Measurements from ENCODE around the gene CAPZA3. TPM values are rescaled to one million over a fixed set of nuclear protein-coding genes. Genes with fewer than 3 reads are reported as not detected.
"Not testable (repeated sequence)": the region's sequence is repeated elsewhere in the genome, so short reads cannot be mapped to it uniquely, and the experiment has no call there.

Gene CAPZA3, protein sequence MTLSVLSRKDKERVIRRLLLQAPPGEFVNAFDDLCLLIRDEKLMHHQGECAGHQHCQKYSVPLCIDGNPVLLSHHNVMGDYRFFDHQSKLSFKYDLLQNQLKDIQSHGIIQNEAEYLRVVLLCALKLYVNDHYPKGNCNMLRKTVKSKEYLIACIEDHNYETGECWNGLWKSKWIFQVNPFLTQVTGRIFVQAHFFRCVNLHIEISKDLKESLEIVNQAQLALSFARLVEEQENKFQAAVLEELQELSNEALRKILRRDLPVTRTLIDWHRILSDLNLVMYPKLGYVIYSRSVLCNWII
- not detected for polyA plus RNA-seq (2013, experiment 1 of 2)
- not detected for polyA plus RNA-seq (2013, experiment 2 of 2)

DNA sequence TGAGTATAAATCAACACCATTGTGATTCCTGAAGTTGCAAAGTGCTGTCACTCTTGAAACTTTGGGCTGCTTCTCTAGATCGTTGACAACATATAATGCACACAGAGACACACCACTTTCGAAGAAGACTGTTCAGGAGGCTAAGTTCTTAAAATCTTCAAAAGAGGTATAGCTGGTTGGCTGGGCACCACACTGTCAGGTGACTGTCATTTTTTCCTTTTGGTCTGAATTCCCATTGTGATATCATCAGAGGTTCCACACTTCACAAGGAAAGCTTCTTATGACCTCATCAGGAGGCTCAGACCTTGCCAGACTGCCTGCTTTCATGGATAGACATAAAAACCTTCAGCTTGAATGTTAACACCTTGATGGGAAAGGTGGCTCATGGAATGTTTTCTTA lies at the start of gene CAPZA3, which contains the start of gene PLCZ1:
CAPZA3 (plus strand) TSS at position 301 of the 400 bp plus-strand sequence. CDS start 150 bp downstream, outside the sequence.
PLCZ1 (minus strand) TSS at position 194 of the 400 bp plus-strand sequence. CDS start 641 bp downstream, outside the sequence.
- Histone ChIP-seq H3K4me3 (ENCODE audit: extremely low read depth, insufficient read depth, low read length, poor library complexity, severe bottlenecking) (no peak within 1 kb of the TSS), H3K4me1 (ENCODE audit: control insufficient read depth, insufficient read depth, low read length, poor library complexity, severe bottlenecking) (no peaks in the 10 kb centered on the region), H3K36me3 (ENCODE audit: control insufficient read depth, insufficient read depth, low read length) (no peaks in the 10 kb centered on the region), H3K27ac (ENCODE audit: low read depth, low read length, severe bottlenecking) (no peak within 1 kb of the TSS), H3K9me3 (ENCODE audit: control insufficient read depth, low read length) (no peaks in the 10 kb centered on the region)
- WGBS, 2 experiments (ENCODE audit: insufficient coverage in 2 of 2) = 80% methylated on average over 1 of the region's 2 CpGs; no CpG with 5 or more reads in 1 of the 2 experiments

DNA sequence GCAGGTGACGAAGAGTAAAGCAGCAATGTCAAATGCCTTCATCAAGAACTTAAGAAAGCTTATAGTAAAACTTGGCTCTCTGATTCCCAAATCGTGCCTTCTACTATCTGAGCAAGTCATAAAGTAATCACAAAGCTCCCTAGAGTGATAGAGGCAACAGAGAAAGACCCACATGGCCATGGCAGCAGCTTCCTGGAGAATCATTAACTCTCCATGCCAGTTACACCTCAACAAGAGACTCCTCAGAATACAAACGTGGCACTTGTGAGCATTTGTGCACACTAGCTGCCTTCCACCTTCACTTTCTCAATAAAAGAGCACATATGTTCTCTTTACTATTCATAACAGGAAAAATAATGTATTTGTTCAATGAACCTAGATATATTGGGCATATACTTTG lies 48.1 kb upstream of the CAPZA3 start:
- Histone ChIP-seq H3K36me3 (ENCODE audit: control insufficient read depth, insufficient read depth, low read length) (no peaks in the 10 kb centered on the region), H3K4me1 (ENCODE audit: control insufficient read depth, insufficient read depth, low read length, poor library complexity, severe bottlenecking) (peaks cover 5% of the 10 kb centered on the region), H3K27ac (ENCODE audit: low read depth, low read length, severe bottlenecking) (no peak overlapping the region), H3K9me3 (ENCODE audit: control insufficient read depth, low read length) (no peaks in the 10 kb centered on the region), H3K4me3 (ENCODE audit: extremely low read depth, insufficient read depth, low read length, poor library complexity, severe bottlenecking) (no peak overlapping the region)
- WGBS, 2 experiments (ENCODE audit: insufficient coverage in 2 of 2) = 71 to 100% methylated on average over 2 to 3 of the region's 3 CpGs

DNA sequence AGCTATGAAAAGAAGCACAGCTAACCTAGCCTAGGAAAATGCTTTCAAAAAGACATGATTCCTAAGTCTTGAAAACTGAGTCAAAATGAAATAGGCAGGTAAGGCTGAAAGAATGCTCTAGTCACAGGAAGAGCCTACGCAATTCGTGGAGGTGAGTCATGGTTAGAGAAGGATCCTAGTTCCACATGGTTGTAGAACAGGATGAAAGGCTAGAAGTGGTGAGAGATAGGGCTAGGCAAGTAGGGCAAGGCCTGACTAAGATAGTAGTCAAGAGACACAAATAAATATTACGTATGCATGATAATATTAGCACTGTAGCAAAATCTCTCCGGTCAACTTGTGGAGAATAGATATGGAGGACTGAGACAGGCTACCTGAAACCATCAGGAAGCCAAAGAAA lies 47.3 kb upstream of the CAPZA3 start:
- Histone ChIP-seq H3K27ac (ENCODE audit: low read depth, low read length, severe bottlenecking) (no peak overlapping the region), H3K4me3 (ENCODE audit: extremely low read depth, insufficient read depth, low read length, poor library complexity, severe bottlenecking) (no peak overlapping the region), H3K36me3 (ENCODE audit: control insufficient read depth, insufficient read depth, low read length) (no peaks in the 10 kb centered on the region), H3K9me3 (ENCODE audit: control insufficient read depth, low read length) (no peaks in the 10 kb centered on the region), H3K4me1 (ENCODE audit: control insufficient read depth, insufficient read depth, low read length, poor library complexity, severe bottlenecking) (peaks cover 5% of the 10 kb centered on the region)
- WGBS, 2 experiments (ENCODE audit: insufficient coverage in 2 of 2) = 89 to 100% methylated on average over 3 to 4 of the region's 4 CpGs

DNA sequence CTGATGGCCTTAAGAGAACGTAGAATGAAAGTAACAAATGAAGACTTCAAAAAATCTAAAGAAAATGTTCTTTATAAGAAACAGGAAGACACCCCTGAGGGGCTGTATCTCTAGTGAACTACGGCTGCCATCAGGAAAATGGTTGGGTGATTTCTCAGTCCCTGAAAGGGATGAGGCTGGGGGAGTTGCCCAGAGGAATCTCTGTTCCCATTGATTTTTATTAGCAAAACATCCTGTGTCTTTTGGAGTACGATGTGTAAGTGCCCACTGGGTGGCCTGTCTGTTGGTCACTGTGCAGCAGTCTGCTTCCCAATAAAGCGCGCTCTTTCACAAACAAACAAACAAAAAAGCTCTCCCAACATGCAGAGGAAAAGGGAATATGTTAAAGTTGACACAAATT lies 43.9 kb upstream of the CAPZA3 start:
- not testable (repeated sequence) for H3K36me3 ChIP-seq (ENCODE audit: control insufficient read depth, insufficient read depth, low read length); H3K27ac ChIP-seq (ENCODE audit: low read depth, low read length, severe bottlenecking); H3K9me3 ChIP-seq (ENCODE audit: control insufficient read depth, low read length); H3K4me3 ChIP-seq (ENCODE audit: extremely low read depth, insufficient read depth, low read length, poor library complexity, severe bottlenecking); H3K4me1 ChIP-seq (ENCODE audit: control insufficient read depth, insufficient read depth, low read length, poor library complexity, severe bottlenecking)
- WGBS, 2 experiments (ENCODE audit: insufficient coverage in 2 of 2) = 100% methylated on average over 1 of the region's 5 CpGs; no CpG with 5 or more reads in 1 of the 2 experiments

DNA sequence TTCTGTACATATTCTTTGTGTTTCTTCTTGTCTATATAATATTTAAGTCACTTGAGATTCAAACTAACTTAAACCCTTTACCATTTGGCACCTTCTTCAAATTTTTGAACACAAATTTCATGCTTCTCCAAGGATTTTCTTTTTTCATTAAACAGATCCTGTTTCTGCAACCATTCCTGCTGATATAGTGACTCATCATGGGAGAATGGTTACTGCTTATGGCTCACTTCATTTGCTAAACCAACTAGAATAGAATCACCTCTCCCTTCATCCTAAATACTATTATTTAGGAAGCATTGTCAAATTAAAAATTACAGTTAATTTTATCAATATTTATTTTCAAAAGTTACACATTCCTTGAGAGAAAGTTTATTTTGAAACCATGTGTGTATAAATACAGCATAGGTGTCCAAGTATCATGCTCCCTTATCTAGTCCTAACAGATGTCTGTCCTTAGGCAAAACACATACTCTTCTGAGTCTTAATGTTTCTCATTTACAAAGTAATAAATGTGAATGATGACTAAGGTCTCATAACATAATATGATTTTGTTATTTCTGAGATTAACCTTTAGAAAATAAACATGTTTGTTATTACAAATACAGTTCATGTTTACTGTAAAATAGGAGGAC lies 40.8 kb upstream of the CAPZA3 start:
- no peak overlapping the region for H3K4me3 ChIP-seq (ENCODE audit: extremely low read depth, insufficient read depth, low read length, poor library complexity, severe bottlenecking)

DNA sequence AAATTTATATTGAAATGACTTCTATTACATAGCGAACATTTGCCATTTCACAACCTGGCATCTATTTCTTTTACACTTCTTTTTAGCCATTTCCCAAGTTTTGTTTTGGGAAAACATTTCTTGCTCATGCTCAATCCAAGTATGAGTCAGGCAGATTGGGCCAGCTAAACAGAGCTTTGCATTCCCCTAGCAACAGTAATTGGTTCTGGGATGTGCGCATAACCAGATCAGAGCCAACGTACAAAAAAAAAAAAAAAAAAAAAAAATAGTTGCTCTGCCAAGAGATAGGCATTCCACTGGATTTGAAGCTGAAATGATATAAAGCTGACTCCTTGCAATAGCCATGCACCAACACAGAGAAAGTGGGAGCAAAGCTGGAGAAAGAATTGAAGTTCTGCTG lies 37.6 kb upstream of the CAPZA3 start:
- H3K9me3 ChIP-seq (ENCODE audit: control insufficient read depth, low read length) = no peaks in the 10 kb centered on the region
- WGBS, 2 experiments (ENCODE audit: insufficient coverage in 2 of 2) = no CpG with 5 or more reads among the region's 3 CpGs
- no peaks in the 10 kb centered on the region for H3K36me3 ChIP-seq (ENCODE audit: control insufficient read depth, insufficient read depth, low read length)
- H3K4me1 ChIP-seq (ENCODE audit: control insufficient read depth, insufficient read depth, low read length, poor library complexity, severe bottlenecking) = no peaks in the 10 kb centered on the region
- H3K4me3 ChIP-seq (ENCODE audit: extremely low read depth, insufficient read depth, low read length, poor library complexity, severe bottlenecking) = no peak overlapping the region
- no peak overlapping the region for H3K27ac ChIP-seq (ENCODE audit: low read depth, low read length, severe bottlenecking)

More for the DNA sequence above, 40.8 kb upstream of the CAPZA3 start:
- Histone ChIP-seq H3K27ac (ENCODE audit: low read depth, low read length, severe bottlenecking) (no peak overlapping the region), H3K4me1 (ENCODE audit: control insufficient read depth, insufficient read depth, low read length, poor library complexity, severe bottlenecking) (no peaks in the 10 kb centered on the region), H3K36me3 (ENCODE audit: control insufficient read depth, insufficient read depth, low read length) (no peaks in the 10 kb centered on the region), H3K9me3 (ENCODE audit: control insufficient read depth, low read length) (no peaks in the 10 kb centered on the region)

DNA sequence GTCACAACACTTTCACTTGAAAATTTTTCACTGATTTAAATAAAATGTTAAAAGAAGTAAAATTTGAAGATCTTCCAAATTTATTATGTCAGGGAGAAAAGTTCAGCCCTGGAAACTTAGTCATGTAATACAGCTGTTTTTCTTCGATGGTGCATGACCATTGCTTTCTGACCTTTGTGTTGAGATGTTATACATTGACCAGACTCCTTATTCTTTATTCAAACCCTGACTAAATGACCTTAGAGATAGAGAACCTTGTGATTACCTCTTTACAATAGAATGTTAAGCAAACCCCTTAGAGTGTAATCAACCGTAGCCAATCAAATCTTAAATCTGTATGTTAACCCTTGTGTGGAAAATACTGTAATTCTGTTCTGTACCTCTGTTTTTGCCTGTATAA lies 34.6 kb upstream of the CAPZA3 start:
- no peak overlapping the region for H3K27ac ChIP-seq (ENCODE audit: low read depth, low read length, severe bottlenecking)

DNA sequence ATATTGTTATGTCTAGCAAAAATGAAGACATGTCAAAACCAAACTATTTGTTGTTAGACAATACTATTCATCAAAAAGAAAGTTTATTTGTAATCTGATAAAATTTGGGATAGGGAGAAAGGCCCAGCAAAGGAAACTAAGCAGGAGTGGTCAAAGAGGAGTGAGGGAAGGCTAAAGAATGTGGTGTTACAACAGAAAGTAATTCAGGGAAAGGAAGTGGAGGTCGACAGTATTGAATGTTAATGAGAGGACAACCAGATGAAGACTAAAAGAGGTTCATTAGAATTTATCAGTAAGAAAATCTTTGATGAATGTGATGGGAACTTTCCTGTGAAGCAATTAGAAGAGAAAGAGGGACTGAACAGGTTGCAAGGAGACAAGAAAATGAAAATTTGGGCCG lies 34.0 kb upstream of the CAPZA3 start:
- WGBS, 2 experiments (ENCODE audit: insufficient coverage in 2 of 2) = 62 to 67% methylated on average over 2 of the region's 2 CpGs
- H3K36me3 ChIP-seq (ENCODE audit: control insufficient read depth, insufficient read depth, low read length) = no peaks in the 10 kb centered on the region

More for the DNA sequence above, 34.6 kb upstream of the CAPZA3 start:
- WGBS, 2 experiments (ENCODE audit: insufficient coverage in 2 of 2) = no CpG with 5 or more reads among the region's 2 CpGs
- no peaks in the 10 kb centered on the region for H3K4me1 ChIP-seq (ENCODE audit: control insufficient read depth, insufficient read depth, low read length, poor library complexity, severe bottlenecking)
- no peak overlapping the region for H3K4me3 ChIP-seq (ENCODE audit: extremely low read depth, insufficient read depth, low read length, poor library complexity, severe bottlenecking)
- peaks cover 5% of the 10 kb centered on the region for H3K9me3 ChIP-seq (ENCODE audit: control insufficient read depth, low read length)
- H3K36me3 ChIP-seq (ENCODE audit: control insufficient read depth, insufficient read depth, low read length) = no peaks in the 10 kb centered on the region

DNA sequence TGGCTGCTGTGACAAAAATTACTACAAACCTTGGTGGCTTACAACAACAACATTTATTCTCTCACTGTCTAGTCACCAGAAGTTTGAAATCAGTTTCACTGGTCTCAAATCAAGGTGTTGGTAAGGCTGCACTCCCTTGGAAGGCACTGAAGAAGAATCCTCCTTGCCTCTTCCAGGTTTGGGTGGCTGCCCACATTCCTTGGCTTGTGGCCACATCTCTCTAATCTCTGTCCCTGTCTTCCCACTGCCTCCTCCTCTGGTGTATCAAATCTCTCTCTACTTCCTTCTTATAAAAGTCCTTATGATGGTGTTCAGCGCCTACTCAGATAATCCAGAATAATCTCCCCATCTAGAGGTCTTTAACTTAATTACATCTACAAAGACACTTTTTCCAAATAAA lies 31.1 kb upstream of the CAPZA3 start:
- no peak overlapping the region for H3K27ac ChIP-seq (ENCODE audit: low read depth, low read length, severe bottlenecking)
- WGBS, 2 experiments (ENCODE audit: insufficient coverage in 2 of 2) = 100% methylated on average over 1 of the region's 1 CpG
- H3K9me3 ChIP-seq (ENCODE audit: control insufficient read depth, low read length) = peaks cover 8% of the 10 kb centered on the region
- H3K4me1 ChIP-seq (ENCODE audit: control insufficient read depth, insufficient read depth, low read length, poor library complexity, severe bottlenecking) = no peaks in the 10 kb centered on the region
- no peak overlapping the region for H3K4me3 ChIP-seq (ENCODE audit: extremely low read depth, insufficient read depth, low read length, poor library complexity, severe bottlenecking)
- no peaks in the 10 kb centered on the region for H3K36me3 ChIP-seq (ENCODE audit: control insufficient read depth, insufficient read depth, low read length)

More for the DNA sequence above, 34.0 kb upstream of the CAPZA3 start:
- Histone ChIP-seq H3K9me3 (ENCODE audit: control insufficient read depth, low read length) (peaks cover 5% of the 10 kb centered on the region), H3K4me3 (ENCODE audit: extremely low read depth, insufficient read depth, low read length, poor library complexity, severe bottlenecking) (no peak overlapping the region), H3K27ac (ENCODE audit: low read depth, low read length, severe bottlenecking) (peak overlapping the region; percentile 30), H3K4me1 (ENCODE audit: control insufficient read depth, insufficient read depth, low read length, poor library complexity, severe bottlenecking) (no peaks in the 10 kb centered on the region)

DNA sequence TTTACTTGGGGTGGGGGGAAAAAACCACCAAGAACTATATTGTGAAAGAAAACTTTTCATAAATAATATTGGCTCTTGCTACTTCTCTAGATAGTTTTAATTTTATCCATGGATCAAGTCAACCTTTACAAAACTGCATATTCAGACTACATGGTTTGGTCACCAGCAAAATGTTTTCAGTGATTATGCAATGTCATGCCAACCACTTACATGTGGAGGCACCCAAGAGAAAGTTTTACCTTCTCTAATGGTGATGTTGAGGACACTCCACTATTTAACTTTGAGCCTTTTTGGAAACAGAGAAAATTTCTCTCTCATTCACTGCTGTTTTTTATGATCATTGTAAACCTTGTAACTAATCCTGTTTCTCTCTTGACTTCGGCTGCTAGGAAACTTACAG lies 21.7 kb upstream of the CAPZA3 start:
- no peaks in the 10 kb centered on the region for H3K9me3 ChIP-seq (ENCODE audit: control insufficient read depth, low read length)
- no peaks in the 10 kb centered on the region for H3K36me3 ChIP-seq (ENCODE audit: control insufficient read depth, insufficient read depth, low read length)
- H3K4me3 ChIP-seq (ENCODE audit: extremely low read depth, insufficient read depth, low read length, poor library complexity, severe bottlenecking) = no peak overlapping the region
- no peaks in the 10 kb centered on the region for H3K4me1 ChIP-seq (ENCODE audit: control insufficient read depth, insufficient read depth, low read length, poor library complexity, severe bottlenecking)
- no CpG with 5 or more reads among the region's 1 CpG for WGBS, 2 experiments (ENCODE audit: insufficient coverage in 2 of 2)
- no peak overlapping the region for H3K27ac ChIP-seq (ENCODE audit: low read depth, low read length, severe bottlenecking)

DNA sequence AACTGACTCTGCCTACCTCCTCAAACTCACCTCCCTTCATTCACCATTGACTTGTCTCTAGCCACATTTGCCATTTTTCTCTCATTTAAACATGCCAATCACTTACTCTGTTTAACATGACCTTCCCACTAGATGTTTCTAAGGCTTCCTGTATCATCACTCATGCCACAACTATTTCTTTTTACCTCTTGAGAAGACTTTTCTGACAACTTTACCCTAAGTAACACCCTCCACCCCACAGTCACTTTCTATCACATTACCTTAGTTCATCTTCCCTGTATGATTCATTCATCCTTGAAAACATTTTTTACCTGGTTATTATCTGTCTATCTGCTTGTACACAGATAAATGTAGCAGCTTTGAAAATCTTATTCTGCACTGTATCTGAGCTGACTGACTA lies 19.5 kb upstream of the CAPZA3 start:
- H3K4me3 ChIP-seq (ENCODE audit: extremely low read depth, insufficient read depth, low read length, poor library complexity, severe bottlenecking) = no peak overlapping the region
- no peaks in the 10 kb centered on the region for H3K36me3 ChIP-seq (ENCODE audit: control insufficient read depth, insufficient read depth, low read length)
- H3K27ac ChIP-seq (ENCODE audit: low read depth, low read length, severe bottlenecking) = no peak overlapping the region
- no peaks in the 10 kb centered on the region for H3K9me3 ChIP-seq (ENCODE audit: control insufficient read depth, low read length)
- no peaks in the 10 kb centered on the region for H3K4me1 ChIP-seq (ENCODE audit: control insufficient read depth, insufficient read depth, low read length, poor library complexity, severe bottlenecking)

Data from mesodermal cell (in vitro differentiated cells).